ENCODE data around the gene PHEX.
"Not testable (repeated sequence)": the region's sequence is repeated elsewhere in the genome, so short reads cannot be mapped to it uniquely, and the experiment has no call there.

The PHEX gene

DNA sequence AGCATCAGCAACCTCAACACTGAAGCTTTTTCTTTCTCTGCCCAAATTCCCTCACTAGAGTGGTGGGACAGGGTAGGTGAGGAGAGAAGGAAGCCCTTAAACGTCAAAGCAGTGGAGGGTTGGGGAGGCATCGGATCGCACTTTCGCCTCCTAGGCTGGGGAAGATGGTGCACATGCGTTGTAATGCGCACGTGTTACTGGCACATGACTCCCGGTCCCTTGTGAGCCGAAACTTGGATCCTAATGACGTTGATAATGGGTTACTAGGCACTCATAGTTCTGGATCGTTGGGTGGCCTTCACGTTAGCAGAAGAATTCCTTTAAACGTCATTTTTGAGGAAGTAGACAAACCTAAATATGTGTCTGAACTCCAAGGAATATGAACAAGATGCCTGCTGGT is 240.5 kb downstream of the PHEX start, which contains the start of gene CBLL2:
CBLL2 (plus strand) TSS at position 301 of the 400 bp plus-strand sequence; CDS start at position 380, 79 bp downstream.
- no peak for DNase-seq

DNA sequence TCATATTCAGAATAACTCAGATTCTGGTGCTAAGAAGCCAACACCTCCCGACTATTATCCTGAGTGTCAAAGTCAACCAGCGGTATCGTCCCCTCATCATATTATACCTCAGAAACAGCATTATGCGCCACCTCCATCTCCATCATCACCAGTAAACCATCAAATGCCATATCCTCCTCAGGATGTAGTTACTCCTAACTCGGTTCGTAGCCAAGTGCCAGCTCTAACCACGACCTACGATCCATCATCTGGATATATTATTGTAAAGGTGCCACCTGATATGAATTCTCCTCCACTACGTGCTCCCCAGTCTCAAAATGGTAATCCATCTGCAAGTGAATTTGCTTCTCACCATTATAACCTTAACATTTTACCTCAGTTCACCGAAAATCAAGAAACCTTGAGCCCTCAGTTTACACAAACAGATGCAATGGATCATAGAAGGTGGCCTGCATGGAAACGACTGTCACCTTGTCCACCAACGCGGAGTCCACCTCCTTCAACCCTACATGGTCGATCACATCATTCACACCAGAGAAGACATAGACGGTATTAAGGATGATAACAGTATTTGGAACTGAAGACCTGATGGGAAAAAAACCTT is 241.7 kb downstream of the PHEX start:
- DNase-seq: no peak

DNA sequence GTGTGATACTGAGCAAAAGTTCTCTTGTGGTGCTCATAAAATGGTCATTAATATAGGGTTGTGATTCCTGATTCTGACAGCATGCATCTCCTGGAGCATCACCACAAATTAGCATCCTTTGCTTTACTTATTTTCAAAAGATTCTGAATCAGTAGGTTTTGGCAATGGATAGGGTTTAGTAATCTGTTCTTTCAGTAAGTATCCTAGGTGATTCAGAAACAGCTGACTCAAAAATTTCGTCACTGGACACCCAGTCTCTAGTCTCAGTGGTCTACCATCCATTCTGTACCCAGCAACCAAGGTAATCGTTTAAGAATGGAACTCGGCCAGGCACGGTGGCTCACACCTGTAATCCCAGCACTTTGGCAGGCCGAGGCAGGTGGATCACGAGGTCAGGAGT is 244.7 kb downstream of the PHEX start:
- no peak for DNase-seq

- DNase-seq: no peak
Observed at GRCh38 chrX:22278375-22278774, 246.2 kb downstream of the PHEX start.

- DNase-seq: not testable (repeated sequence)
Observed at GRCh38 chrX:22289209-22289608, 257.1 kb downstream of the PHEX start.

DNA sequence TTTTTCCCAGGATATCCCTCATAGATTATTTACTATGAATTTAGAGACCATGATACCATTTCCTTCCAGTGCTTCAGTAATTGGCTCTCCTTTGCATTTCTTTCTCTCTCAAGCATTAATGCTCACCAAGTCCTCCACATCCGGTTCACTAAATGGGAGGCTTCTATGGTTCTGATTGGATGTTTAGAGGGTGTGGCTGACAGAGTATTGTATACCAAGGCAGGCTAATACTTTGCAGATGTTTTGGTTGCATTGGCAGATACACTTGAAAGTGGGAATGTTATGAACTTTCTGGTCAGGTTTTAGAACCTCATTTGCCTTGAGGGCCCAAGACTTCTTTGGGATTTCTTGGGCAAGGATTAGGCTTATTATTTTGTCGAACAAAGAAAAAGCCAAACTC is 264.7 kb downstream of the PHEX start:
- DNase-seq: no peak

- DNase-seq: no peak
Observed at GRCh38 chrX:22300130-22300529, 268.0 kb downstream of the PHEX start.

All from activated CD4-positive, alpha-beta T cell treated with anti-CD3 and anti-CD28 coated beads, Interleukin-2, amount 50 U/mL, for 1 hour (primary cell).